Suppressor macrophage treated with lipopolysaccharide for 1 hour (primary cell): ENCODE data around the gene POR.

Source experiments
- DNase-seq, 3 donors: peaks; one replicate each; pipeline ENCODE4 v3.0.0-alpha.2; 2020 to 2022

Gene POR

DNA sequence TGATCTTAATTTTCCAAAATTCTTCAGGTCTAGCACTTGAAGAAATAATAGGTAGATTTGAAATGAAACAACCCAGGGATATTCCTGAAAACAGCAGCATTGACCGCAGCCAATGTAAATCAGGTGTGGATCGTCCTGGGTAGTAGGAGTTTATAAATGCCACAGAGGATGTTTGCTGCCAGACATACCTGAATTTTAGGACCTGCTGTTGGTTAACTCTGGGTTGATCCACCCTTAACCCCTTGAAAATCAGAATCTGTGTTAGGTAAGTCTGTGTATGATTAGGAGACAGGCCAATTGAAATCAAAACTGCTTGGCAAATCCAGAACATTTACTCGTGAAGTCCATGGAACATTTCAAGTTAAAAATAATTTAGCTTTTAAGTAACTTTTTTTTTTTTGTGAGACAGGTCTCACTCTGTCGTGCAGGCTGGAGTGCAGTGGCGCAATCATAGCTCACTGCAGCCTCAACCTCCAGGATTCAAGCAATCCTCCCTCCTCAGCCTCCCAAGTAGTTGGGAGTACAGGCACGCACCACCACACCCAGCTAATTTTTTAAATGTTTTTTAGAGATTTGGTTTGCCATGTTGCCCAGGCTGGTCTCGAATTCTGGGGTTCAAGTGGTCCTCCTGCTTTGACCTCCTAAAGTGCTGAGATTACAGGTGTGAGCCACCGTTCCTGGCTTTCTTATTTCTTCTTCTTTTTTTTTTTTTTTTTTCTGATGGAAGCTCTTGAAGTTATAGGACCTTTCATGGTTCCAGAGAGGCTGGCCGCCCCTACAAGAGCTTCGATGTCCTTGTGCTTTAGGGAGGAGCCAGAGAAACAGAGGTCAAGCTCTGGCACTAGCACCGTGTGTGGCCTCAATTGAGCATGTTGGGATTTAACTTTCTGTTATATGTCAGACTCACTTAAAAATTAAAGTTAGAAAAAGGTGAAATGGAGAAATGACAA is 2.0 kb downstream of the POR start:
- DNase-seq: no peak

DNA sequence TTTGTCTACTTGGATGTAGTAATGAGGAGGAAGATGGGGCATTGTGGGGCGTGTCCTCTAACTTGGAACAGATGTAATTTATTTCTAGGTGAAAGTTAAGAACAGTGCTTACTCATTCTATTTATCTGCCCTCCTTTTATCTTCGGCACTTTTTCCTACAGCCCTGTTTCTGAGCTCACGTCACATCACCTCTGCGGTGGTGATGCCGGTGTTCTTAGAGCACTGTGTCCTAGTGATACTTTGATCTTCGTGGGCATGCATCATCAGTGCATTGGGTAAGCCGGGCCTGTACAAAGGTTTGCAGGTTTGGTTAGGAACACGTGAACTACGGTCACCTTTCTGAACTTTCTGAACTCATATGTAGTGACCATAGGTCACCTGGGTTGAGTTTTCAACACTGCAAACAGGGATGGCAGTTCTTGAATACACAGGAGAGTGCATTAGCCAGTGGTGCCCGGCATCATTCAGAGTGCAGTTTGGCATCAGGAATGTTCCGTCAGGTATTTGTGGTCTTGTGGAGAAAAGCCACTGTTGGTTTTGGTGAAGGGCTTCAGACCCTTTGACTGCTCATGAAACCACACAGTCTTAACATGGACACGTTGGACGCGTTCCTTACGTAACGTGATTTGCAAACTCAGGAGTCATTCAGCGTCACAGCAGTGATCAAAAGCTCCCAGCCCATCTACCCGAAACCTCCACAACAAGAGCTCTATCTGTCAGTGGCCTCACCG is 5.6 kb downstream of the POR start:
- no peak for DNase-seq

DNA sequence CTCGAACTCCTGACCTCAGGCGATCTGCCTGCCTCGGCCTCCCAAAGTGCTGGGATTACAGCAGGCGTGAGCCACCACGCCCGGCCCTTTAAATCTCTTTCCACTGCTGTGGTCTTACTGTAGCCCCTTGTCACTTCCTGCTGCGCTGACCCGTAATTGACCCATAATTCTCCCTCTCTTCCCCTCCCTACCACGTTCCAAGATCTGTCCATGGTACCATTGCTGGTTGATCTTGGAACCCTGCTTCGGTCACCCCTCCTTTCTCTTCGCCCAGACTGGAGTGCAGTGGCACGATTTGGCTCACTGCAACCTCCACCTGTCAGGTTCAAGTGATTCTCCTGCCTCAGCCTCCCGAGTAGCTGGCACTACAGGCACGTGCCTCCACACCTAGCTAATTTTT is 6.5 kb downstream of the POR start:
- DNase-seq: no peak

DNA sequence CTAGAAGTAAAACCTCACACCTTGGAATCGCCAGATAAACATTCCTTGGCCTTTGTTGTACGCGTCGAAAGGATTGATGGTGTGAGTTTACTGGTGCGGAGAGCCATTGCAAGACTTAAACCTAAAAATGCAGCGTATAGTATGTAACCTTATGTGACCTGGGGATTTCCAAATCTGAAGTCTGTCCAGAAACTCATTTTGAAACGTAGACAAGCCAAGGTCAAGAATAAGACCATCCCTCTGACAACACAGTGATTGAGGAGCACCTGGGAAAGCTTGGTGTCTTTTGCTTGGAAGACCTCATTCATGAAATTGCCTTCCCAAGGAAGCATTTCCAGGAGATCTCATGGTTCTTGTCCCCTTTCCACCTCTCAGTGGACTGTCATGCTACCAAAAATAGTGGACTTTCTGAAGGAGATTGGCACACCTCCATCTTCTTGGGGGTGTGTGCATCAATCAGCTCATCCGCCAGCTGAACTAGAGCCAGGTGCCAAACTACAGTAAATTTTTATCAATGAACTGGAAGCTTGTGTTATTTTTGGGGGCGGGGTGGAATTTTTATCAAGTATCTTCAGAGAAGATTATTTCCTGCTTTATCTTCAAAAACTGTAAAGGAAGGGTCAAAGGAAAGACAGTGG is 8.1 kb downstream of the POR start:
- DNase-seq: no peak

DNA sequence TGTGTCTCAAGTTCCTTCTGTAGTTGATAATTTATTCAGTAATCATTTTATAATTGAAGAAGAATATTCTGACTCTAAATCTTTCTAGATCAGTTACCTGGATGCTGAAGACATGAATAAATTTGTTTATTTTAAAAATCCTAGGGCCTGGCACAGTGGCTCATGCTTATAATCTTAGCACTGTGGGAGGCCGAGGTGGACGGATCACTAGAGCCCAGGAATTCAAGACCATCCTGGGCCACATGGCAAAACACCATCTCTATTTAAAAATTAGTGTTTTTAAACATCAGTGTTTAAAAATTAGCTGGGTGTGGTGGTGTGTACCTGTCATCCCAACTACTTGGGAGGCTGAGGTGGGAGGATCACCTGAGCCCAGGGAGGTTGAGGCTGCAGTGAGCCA is 9.3 kb downstream of the POR start:
- DNase-seq: no peak

DNA sequence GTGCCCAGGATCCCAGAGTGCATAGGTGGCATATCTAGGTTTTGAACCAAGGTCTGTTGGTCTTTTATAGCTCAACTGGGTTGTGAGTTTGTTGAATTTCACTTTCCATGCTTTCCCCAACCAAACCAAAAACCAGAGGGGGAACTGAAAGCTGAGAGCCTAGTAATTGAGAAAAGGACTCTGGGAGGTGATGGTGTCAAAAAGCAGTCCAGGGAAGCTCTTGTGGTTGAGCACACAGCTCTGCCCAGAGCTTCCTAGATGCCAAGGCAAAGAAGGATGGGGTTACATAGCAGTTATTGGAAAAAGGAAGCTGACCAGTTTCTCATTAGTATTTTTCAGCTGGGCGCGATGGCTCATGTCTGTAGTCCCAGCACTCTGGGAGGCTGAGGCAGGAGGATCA is 9.9 kb downstream of the POR start:
- peak; percentile 43 to 56 (median 49) for DNase-seq

DNA sequence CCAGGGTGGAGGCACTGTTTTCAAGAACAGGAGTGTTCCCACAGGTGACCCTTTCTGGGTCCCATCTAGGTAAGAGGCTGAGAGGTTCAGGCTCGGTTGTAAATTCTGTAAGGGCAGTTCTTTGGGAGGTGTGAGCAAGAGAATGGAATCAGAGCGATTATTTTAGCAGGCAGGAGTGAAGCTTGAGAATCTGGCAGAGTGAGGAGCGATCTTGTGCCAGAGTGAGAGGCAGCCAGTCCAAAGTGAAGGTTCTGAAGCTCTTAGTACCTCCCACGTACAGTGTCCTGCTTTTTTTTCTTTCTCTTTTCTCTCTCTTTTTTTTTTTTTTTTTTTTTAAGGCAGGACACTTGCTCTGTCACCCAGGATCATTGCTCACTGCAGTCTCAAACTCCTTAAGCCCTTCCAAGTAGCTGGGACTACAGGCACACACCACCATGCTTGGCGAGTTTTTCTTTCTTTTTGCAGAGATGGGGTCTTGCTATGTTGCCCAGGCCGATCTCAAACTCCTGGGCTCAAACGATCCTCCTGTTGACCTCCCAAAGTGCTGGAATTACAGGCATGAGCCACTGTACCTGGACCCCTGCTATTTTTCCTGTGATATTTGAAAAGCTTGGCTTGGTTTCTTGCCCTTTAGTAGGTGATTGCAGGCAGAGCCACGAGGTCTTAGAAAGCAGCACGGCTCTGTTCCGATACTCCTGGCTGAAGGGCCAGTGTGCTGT is 10.9 kb downstream of the POR start:
- DNase-seq: no peak

DNA sequence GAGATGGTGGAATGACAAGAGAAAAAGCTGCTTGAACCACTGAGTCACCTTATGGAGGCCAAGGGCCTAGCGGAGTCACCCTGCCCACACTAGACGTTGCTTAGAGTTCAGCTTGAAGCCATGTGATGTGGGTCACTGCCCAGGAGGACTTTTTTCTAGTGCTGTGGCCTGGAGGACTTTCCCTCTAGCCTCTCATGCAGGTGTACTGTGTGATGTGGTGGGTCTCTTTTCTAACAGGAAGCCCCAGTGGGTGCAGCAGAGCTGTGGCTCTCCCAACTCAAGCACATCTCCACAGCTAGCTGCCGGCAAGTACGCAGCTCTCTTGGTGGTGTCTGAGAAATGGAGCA is 13.6 kb downstream of the POR start:
- peak in 1 of 3 donors; percentile 37 for DNase-seq

DNA sequence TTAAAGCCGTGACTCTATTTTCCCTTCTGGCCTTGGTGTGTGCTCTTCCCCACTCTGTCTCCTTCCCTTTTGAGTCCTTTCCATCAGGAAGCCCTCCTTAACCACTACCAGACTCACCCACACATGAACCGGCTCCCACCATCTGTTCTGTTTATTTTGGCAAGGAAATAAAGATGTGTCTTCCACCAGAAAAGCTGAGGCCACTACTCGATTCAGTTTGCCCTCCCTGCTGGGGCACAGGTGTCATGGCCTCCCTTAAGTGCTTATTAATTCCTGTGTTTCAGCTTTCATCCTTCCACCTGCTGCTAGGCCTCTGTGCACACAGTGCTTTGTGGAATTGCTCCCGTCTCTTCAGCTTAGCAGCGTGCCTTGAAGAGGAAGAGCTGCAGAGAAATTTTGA is 16.7 kb downstream of the POR start:
- no peak for DNase-seq

DNA sequence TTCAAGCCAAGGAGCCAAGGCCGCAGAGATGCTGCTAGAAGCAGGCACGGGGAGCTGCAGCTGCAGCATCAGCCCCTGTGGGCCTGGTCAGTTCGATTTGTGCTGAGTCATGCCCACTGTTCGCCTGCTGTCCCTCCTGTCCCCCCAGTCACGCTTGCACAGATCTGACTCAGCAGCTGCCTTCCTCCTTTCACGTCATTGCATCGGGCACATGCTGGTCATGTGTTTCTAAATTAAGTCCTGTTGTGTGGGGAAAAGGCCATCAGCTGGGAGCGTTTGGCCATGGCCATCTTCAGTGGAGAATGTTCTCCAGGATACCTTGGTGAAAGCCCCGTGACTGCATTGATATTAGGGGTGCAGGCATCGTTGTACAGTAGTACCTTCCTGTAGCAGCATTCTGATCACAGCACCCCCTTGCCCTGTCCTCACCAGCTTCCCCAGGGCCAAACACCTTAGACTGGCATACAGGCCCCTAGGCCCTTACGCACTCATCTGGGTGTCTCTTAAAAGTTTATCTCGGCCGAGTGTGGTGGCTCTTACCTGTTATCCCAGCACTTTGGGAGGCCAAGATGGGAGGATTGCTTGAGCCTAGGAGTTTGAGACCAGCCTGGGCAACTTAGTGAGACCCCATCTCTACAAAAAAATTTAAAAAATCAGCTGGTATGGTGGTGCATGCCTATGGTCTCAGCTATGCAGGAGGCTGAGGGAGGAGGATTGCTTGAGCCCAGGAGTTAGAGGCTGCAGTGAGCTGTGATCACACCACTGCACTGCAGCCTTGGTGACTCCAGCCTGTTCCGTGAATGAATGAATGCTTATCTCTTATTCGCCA is 23.2 kb downstream of the POR start:
- DNase-seq: peak; percentile 87 to 91 (median 89)

DNA sequence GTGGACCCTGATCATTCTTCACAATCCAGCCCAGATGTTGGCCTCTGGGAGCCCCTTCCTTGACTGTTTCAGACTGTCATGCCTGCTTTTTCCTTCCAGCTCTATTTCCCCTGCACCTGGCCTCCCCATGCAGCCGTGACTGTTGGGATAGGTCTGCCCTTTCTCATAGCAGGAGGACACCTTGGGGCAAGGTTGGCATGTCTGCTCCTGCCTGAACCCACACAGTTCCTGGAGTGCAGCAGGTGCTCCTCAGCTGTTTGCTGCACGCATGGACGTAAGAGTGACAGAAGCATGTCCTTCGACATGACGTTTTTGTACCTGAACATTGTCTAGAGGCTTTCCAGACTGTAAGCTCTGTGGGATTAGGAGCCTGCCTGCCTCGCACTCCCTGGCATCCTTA is 24.0 kb downstream of the POR start:
- no peak for DNase-seq

DNA sequence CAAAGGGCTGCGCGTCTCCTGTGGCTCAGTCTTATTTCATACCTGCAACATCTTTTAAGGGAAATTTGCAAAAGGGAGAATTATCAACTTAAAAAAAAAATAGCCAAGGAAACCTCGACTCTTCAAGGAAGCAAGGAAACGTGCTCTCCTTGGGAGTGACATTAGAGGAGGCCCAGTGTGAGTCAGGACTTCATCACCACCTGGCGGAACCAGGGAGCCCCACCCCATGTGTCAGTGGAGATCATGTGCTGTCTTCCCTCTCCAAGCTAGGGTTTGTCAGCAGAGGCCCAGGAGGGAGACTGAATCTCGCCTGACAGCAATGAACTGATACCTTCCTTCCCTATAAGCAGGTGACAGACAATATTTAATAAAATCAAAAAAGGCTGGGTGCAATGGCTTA is 28.9 kb downstream of the POR start:
- peak; percentile 27 to 43 (median 35) for DNase-seq

DNA sequence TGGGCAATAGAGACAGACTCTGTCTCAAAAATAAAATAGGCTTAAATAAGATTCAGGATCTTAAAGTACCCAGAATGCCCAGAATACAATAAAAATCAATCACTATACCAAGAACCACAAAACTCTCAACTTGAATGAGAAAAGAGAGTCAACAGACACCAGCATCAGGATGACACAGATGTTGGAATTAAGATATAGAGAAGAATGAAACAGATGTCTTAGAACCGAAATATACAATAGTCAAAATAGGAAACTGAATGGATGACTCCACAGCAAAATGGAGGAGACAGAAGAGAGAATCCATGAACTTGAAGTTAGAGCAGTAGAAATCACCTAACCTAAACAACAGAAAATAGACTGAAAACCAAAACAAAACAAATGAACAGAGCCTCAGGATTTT is 29.6 kb downstream of the POR start:
- DNase-seq: no peak

DNA sequence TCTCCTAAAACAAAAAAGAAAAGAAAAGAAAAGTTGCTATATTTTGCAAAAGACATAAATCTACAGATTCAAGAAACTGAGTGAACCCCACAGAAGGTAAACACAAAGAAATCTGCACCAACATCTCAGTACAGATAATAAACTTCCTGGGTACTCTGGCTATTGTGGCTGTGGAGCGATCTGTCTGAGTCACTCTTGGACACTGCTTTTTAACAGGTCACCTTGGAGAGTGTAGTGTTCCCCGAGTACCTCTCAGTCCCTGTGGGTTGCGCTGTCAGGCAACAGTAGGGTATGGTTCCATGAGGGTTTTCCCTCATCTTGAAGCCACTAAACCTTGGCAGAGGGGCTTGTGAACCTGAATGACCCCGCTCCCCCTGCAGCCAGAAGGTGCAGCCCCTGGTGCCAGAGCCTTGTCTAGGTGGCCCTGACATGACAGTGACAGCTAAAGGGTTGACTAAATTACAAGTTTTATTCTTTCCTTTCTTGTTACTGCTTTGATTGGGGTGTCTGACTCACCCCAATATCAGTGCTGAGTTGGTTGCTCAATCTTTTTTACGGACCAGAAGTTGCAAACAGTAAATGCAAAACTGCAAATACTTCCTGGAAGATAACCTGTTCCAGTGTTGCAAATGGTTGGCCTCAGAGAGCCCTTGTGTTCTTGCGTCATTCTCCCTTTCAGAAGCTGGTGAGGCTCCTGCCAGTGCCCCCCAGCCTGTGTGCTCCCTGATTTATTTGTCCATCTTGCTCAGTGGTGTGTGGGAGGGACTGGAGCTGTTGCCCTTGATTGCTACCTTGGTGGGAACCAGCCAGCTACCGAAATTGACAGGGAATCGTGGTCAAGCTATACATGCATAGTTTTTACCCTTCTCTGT is 30.6 kb downstream of the POR start:
- DNase-seq: peak; percentile 32 to 53 (median 45)

DNA sequence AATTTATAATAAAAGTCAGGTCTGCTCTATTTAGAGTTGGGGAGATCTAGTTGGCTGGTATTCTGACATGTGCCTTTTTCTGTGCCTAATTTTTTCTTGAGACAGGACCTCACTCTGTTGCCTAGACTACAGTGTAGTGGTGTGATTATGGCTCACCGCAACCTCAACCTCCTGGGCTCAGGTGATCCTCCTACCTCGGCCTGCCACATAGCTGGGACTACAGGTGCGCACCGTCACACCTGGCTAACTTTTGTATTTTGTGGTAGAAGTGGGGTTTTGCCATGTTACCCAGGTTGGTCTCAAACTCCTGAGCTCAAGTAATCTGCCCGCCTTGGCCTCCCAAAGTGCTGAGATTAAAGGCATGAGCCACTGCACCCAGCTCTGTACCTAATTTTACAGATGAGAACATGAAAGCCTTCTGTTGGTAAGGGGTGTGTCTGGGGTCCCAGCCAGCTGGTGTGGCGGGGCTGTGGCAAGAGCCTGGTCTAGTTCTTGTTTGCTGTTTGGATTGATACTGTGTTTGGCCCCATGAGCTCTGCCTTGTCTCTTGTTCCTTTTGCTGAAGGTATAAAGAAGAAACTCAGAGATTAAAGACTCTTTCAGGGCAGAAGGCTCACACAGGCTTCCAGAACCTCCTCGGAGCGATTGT is 31.4 kb downstream of the POR start:
- no peak for DNase-seq

DNA sequence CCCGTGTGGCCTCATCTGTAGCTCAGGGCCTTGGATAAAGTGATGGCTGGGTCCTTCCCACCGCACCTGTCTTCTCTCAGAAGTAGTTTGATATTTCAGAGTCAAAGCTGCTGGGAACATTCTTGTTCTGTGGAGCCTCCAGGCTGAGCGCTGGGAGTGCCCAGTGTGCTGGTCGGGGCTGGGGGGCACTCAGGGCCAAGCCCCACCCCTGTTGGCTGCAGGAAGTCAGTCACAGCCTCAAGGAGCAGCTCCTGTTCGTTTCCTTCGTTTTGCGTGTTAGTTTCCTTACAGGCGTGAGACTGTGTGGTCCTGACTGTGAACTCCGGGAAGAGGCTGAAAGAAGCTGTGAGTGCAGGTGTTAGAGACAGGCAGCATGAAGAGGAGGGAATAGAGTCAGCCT is 33.2 kb downstream of the POR start:
- no peak for DNase-seq

DNA sequence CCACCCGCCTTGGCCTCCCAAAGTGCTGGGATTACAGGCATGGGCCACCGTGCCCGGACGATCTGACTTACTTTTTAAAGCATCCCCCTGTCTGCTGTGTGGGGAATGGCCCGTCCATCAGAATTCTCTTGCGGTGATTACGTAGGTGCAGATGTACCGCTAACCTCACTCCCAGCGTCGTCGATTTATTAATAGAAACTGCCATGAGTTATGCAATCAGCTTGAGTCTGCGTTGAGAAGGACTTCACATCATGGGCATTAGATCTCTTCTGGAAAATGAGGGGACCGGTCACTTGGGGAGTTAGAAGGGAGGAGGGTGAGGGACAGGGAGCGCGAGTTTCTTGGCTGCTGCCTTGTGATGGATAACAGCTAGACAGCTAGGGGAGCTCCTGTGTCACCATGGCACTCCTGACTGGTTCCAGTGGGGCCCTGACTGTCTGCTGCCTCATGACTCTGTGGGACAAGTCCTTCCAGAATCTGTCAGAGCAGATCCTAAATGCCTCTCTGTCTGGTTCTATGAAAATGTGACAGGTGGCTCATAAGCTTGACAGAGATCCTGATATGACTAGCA is 35.2 kb downstream of the POR start:
- peak; percentile 20 to 37 (median 25) for DNase-seq

DNA sequence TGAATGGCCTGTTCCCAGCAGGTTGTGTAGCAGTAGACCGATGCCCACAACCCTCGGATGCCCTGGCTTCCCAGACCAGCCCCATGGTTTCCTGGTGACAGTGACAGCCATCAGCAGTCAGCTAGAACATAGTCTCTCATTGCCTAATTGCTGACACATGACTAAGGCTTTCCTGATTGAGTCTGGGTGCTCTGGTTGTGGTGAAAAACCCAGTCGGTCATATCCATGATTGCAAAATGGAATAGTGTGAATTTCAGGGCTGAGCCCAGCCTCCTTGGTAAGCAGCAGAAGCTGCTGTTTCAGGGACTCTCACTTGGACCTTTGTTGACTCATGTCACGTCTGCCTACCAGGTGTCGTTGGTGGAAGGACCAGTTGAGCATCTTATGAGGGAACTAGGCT is 36.6 kb downstream of the POR start:
- peak; percentile 89 to 97 (median 97) for DNase-seq

DNA sequence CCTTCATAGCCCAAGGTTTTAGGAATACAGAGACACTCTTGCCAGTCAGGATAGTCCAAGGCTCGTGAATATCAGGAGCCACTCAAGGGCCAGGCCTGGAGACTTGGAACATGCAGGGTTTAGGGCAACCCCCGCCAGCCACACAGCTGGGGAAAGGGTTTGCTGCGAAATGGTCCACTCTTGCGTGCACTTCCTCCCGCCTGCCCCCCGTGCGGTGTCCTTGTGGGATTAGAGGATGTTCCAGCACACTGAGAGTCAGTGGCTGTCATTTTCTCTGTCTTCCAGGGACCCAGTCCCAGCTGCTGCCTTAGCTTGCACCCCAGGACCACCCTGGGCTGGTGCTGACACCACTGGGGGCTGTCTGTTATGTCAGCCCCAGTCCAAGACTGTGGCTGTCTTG is 38.5 kb downstream of the POR start:
- no peak for DNase-seq

DNA sequence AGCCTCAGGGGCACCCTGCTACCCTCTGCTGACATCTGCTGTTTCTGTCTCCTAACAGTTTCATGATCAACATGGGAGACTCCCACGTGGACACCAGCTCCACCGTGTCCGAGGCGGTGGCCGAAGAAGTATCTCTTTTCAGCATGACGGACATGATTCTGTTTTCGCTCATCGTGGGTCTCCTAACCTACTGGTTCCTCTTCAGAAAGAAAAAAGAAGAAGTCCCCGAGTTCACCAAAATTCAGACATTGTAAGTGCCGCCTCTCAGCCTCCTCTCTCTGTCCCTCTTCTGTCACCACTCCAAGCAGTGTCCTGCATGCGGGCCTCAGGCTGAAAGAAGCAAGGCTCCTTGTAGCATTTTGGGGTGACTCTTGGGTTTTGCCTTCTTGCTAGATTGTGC is 39.0 kb downstream of the POR start:
- peak; percentile 68 to 79 (median 76) for DNase-seq
